Renal pelvis (tissue), 4 donors: ENCODE results near the gene SOWAHA. TPM values are rescaled to one million over a fixed set of nuclear protein-coding genes. Genes with fewer than 3 reads are reported as not detected.
"Not testable (repeated sequence)": the region's sequence is repeated elsewhere in the genome, so short reads cannot be mapped to it uniquely, and the experiment has no call there.

Experiments
- DNase-seq: peaks from one replicate; pipeline ENCODE4 v3.0.0-alpha.2; 2013
- polyA plus RNA-seq, 3 donors: library from polyadenylated mRNA; unstranded; fragments of 120-200 nt; gene quantifications; one replicate each; pipeline ENCODE4 v1.2.1, GENCODE V29; 2013; ENCODE audit not compliant: insufficient read length in 3 of 3

Gene SOWAHA
- polyA plus RNA-seq, 3 donors, result 3.9 to 5.2 (median 4.9) TPM

DNA sequence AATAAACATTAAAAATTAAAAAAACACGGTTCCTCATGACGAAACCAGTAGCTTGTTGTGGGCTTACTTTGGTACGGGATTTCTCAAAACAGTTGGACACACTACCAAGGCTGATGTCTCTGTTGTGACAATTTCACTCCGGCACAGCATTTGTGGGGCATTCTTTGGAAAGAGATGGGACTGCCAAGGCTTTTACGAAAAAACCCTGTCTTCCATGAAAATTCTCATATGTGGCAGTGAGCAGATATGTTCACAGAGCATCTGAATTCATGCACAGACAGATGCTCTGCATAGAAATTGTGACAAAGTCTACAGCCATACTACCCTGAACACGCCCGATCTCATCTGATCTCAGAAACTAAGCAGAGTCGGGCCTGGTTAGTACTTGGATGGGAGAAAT lies 35.2 kb downstream of the SOWAHA start:
- DNase-seq, result no peak

DNA sequence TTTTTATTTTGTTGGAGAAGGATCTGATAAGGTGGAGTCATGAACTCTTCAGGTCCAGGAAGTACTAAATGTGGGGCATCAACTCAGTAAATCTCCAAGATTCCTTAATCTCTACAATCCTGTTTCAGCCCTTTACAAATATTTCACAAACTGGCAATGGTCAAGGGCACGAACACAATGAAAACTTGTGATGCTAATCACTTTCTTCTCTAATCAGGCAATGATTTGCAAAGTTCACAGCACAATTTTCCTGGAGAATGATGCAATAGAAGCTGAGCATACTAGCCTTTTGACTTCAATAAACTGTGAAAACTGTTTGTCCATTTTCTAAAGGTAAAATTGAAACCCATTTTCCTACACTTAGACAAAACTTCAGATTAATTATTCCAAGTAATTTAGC lies 36.2 kb downstream of the SOWAHA start:
- no peak for DNase-seq

DNA sequence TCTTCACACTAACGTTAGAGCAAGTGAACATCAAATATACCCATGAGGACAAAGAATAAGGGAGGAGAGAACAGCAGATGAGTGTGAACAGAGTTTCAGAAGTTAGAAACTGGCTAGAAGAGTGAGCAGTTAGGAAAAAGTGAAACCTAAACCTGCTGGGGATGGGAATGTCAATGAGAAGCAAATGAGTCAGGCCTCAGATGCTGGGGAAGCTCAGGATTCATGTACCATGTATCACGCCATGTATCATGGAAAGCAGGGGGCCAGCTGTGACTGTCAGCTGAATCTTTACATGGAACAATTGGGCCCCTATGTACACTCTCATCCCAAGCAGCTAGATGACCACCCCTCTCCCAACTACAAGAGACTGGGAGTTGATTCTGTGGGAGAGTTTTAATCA lies 37.0 kb downstream of the SOWAHA start:
- DNase-seq, result no peak

DNA sequence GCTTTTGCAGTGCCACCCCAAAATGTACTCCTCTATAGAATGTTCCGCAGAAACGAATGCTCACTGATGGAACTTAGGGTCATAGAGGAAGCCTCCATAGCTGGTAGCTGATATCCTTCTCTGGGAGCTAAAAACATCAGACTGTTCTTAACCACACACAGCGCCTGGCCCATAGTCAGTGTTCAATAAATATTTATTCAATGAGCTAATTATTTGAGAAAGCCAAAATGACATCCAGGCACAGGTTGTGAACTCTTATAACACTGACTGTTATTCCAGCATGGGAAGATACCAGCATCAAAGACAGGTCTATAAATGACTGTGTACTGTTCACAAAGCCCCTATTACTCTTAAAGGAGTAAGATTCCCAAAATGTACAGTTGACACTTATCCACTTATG lies 40.2 kb downstream of the SOWAHA start:
- DNase-seq, result no peak

DNA sequence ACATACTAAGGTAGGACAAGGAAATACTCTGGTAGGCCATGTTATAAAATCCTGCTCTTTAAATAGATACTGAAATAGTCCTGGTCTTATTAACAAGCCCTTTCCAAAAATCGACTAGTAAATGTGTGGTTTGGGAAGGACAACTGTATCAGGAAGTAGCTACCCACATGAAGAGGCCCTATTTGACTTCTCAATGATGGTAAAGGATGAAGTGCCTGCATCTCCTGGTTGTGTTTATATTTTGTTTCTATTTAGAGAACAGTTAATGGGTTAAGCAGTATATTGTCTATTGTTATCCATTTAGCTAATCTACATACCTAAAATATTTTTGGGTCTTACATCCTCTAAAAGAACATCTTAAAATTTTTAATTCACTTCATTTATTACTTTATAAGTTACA lies 40.7 kb downstream of the SOWAHA start:
- no peak for DNase-seq

DNA sequence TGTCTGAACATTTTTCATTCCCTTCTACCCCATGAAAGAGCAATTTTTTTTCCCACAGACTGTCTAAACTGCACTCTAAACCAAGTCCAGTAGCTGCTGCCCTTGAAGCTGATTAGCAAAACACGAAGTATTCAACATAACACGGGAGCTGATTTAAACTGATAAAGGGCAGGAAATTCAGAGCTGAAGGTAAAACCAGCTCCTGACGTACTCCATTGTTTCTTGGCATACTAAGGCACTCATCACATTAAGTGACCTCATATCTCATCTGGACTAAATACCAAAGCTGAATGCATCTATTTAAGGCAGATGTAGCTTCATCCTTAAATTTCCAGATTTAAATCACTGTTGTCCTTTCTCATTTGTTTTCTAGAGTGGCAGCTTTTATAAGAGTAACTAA lies 41.2 kb downstream of the SOWAHA start:
- no peak for DNase-seq

DNA sequence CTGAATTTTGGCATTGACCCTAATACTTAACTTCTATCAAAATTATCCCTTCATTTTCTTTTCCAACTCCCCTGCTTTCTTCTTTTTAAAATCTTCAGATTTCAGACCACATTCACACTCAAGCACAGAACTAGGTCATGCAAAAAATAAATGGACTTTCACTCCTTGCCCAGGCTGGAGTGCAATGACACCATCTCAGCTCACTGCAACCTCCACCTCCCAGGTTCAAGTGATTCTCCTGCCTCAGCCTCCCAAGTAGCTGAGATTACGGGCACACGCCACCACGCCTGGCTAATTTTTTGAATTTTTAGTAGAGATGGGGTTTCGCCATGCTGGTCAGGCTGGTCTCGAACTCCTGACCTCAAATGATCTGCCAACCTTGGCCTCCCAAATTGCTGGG lies 41.9 kb downstream of the SOWAHA start:
- DNase-seq, result not testable (repeated sequence)

DNA sequence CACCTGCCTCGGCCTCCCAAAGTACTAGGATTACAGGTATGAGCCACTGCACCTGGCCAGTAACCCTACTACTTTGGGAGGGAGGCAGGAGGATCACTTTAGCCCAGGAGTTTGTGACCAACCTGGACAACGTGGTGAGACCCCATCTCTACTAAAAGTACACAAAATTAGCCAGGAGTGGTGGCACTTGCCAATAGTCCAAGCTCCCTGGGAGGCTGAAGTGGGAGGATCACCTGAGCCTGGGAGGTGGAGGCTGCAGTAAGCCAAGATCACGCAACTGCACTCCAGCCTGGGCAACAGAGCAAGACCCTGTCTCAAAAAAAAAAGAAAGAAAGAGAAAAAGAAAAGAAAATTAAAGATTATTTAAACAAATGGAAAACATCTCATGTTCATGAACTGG lies 42.9 kb downstream of the SOWAHA start:
- no peak for DNase-seq

DNA sequence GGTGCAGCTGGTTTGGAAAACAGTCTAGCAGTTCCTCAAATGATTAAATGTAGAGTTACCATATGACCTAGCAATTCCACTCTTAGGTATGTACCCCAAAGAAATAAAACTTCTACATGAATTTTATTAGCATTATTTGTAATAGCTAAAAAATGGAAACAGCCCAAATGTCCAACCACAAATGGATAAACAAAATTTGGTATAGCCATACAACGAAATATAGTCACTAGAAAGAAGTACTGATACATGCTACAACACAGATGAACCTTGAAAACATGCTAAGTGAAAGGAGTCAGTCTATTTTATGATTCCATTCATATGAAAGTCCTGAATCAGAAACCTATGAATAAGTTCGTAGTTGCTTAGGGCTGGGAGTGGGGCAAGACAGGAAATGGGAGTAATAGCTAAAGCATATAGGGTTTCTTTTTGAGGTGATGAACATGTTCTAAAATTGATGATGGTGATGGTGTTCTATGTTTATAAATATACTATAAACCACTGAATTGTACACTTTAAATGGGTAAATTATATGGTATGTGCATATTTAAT lies 46.9 kb downstream of the SOWAHA start:
- no peak for DNase-seq

DNA sequence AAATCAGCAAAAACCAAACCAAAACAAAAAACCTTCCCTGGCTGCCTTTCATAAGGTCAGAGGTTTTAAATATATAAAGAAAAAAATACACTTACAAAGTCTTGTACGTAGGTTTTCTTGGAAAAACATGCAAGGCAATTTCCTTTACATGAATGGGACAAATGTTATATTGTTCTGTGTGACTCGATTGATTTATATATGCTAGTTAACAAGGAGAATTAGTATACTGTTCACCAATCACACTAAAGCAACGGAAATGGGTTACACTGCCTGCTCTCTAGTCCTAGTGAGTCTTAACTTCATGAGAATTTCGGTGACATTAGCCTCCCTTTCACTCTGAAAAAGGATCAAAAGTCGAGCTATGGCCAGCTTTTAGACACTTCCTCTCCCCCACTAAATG lies 47.6 kb downstream of the SOWAHA start:
- no peak for DNase-seq

DNA sequence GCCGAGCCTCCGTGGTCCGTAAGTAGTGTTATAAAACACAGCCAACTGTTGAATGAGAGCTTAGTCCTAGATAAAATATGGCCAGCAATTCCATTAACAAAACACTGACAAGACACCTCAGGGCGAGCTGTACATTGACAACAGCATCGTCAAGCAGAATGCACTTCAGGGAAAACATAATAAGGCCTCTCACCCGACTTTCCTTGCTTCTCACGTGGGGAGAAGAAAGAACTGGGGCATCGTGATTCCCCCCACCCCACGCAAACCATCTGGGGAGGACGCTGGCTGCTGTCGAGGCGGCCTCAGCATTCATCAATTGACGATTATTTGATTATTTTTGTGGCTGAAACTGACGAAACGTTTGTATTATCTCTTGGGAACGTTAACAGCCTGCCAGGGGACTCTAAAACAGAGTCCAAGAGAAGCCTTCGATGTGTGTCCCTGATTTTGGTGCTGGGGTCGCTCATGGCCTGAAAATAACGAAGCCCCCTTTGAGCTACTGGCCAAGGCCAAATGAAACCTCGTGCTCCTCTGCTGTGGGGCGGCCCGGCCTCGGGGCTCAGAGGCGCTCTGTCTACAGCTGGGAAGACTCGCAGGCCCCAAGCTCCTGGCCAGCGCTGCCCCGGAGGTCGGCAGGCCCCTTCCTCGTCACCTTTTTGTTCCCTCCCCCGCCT lies 52.7 kb downstream of the SOWAHA start:
- no peak for DNase-seq

Other genes with a start within 250 kb of the SOWAHA start
- under 1 TPM in 1 of 3 donors, not detected in 2; 0.12 TPM for gene IL13, start 155.1 kb upstream of the SOWAHA start, polyA plus RNA-seq
- under 1 TPM in 1 of 3 donors, not detected in 2; 0.37 TPM for gene IL4, start 139.3 kb upstream of the SOWAHA start, polyA plus RNA-seq
- 10 to 100 TPM; 19.7 to 35.9 (median 23.5) TPM for gene KIF3A, start 75.8 kb upstream of the SOWAHA start, polyA plus RNA-seq
- gene CCNI2, start 65.9 kb upstream of the SOWAHA start, polyA plus RNA-seq, result 1 to 10 TPM; 2.6 to 4.1 (median 3.1) TPM
- gene SEPTIN8, start 36.1 kb upstream of the SOWAHA start, polyA plus RNA-seq, result 10 to 100 TPM; 79.1 to 87.7 (median 84.1) TPM
- 10 to 100 TPM; 12.7 to 20.9 (median 20.6) TPM for gene SHROOM1, start 17.3 kb downstream of the SOWAHA start, polyA plus RNA-seq
- gene GDF9, start 53.2 kb downstream of the SOWAHA start, polyA plus RNA-seq, result 1 to 10 TPM; 1.1 to 2.2 (median 2.0) TPM
- gene UQCRQ, start 53.3 kb downstream of the SOWAHA start, polyA plus RNA-seq, result 100 to 1,000 TPM; 199 to 253 (median 242) TPM
- gene LEAP2, start 60.4 kb downstream of the SOWAHA start, polyA plus RNA-seq, result 1 to 10 TPM; 4.0 to 9.9 (median 8.0) TPM
- 10 to 100 TPM; 52.5 to 67.5 (median 64.0) TPM for gene AFF4, start 150.3 kb downstream of the SOWAHA start, polyA plus RNA-seq
- gene ZCCHC10, start 213.2 kb downstream of the SOWAHA start, polyA plus RNA-seq, result 10 to 100 TPM; 29.5 to 33.1 (median 30.9) TPM
- gene HSPA4, start 238.7 kb downstream of the SOWAHA start, polyA plus RNA-seq, result 100 to 1,000 TPM; 110 to 138 (median 131) TPM